Testis (tissue), 2 donors: ENCODE results near the gene RIPOR1.

Source experiments
- CTCF ChIP-seq, 3 experiments: fragments of 450-650 bp in 2 of 3; fragments of 200-600 bp in 1 of 3; sonication (generic) in 1 of 3; IDR thresholded peaks; one replicate each; pipeline ENCODE4 v1.5.1; 2016 to 2019; ENCODE audit warnings: antibody characterized with exemption in 3 of 3, mild to moderate bottlenecking in 2 of 3, moderate library complexity in 1 of 3
- POLR2A ChIP-seq: fragments of 450-650 bp; IDR thresholded peaks from one replicate; pipeline ENCODE4 v1.6.1; 2017; ENCODE audit warnings: antibody characterized with exemption, mild to moderate bottlenecking, moderate library complexity

GRCh38 chr16:67481561-67482232, 46.9 kb upstream of the RIPOR1 start:
- TF ChIP-seq CTCF (IDR thresholded peaks at IDR 0.05) (peak in 1 of 3 experiments; percentile 9), POLR2A (no peak)
